Activated CD4-positive, alpha-beta T cell treated with anti-CD3 and anti-CD28 coated beads, Interleukin-2, amount 50 U/mL, for 16 hours (primary cell): ENCODE results near the gene SLC36A4.
"Not testable (repeated sequence)": the region's sequence is repeated elsewhere in the genome, so short reads cannot be mapped to it uniquely, and the experiment has no call there.

Experiments
- DNase-seq: peaks from one replicate; pipeline ENCODE4 v3.0.0-alpha.2; 2020

The SLC36A4 gene

GRCh38 chr11:93193731-93194130 is 4.1 kb downstream of the SLC36A4 start:
- DNase-seq: no peak

GRCh38 chr11:93192163-93192562 is 5.6 kb downstream of the SLC36A4 start:
- no peak for DNase-seq

GRCh38 chr11:93189462-93189861 is 8.3 kb downstream of the SLC36A4 start:
- no peak for DNase-seq

- DNase-seq: no peak
Measured at GRCh38 chr11:93188726-93189125, 9.1 kb downstream of the SLC36A4 start.

- DNase-seq: no peak
Measured at GRCh38 chr11:93187290-93187689, 10.5 kb downstream of the SLC36A4 start.

- DNase-seq: not testable (repeated sequence)
Measured at GRCh38 chr11:93177891-93178290, 19.9 kb downstream of the SLC36A4 start.

- DNase-seq: no peak
Measured at GRCh38 chr11:93169950-93170561, 27.7 kb downstream of the SLC36A4 start.

- no peak for DNase-seq
Measured at GRCh38 chr11:93169143-93169542, 28.6 kb downstream of the SLC36A4 start.

- no peak for DNase-seq
Measured at GRCh38 chr11:93166862-93167261, 30.9 kb downstream of the SLC36A4 start.

- DNase-seq: no peak
Measured at GRCh38 chr11:93166194-93166593, 31.6 kb downstream of the SLC36A4 start.

- DNase-seq: no peak
Measured at GRCh38 chr11:93160808-93161207, 37.0 kb downstream of the SLC36A4 start.

GRCh38 chr11:93160156-93160555 is 37.6 kb downstream of the SLC36A4 start:
- no peak for DNase-seq

- DNase-seq: no peak
Measured at GRCh38 chr11:93159721-93160120, 38.1 kb downstream of the SLC36A4 start.

GRCh38 chr11:93155738-93156137 is 42.1 kb downstream of the SLC36A4 start:
- DNase-seq: no peak

GRCh38 chr11:93145390-93145915 is 52.3 kb downstream of the SLC36A4 start:
- DNase-seq: no peak

- DNase-seq: peak; percentile 62
Measured at GRCh38 chr11:93143800-93144199, 54.0 kb downstream of the SLC36A4 start.

- no peak for DNase-seq
Measured at GRCh38 chr11:93143186-93143585, 54.6 kb downstream of the SLC36A4 start.

- DNase-seq: no peak
Measured at GRCh38 chr11:93133488-93134109, 64.2 kb downstream of the SLC36A4 start.

GRCh38 chr11:93132836-93133235 is 65.0 kb downstream of the SLC36A4 start:
- no peak for DNase-seq

- DNase-seq: no peak
Measured at GRCh38 chr11:93131709-93132108, 66.1 kb downstream of the SLC36A4 start.

- DNase-seq: no peak
Measured at GRCh38 chr11:93128574-93128973, 69.2 kb downstream of the SLC36A4 start.

GRCh38 chr11:93123351-93123898 is 74.4 kb downstream of the SLC36A4 start:
- no peak for DNase-seq

GRCh38 chr11:93122535-93123235 is 75.1 kb downstream of the SLC36A4 start:
- DNase-seq: no peak

- no peak for DNase-seq
Measured at GRCh38 chr11:93118276-93118675, 79.5 kb downstream of the SLC36A4 start.
